Forelimb muscle (tissue), 1 donor: ENCODE measurements around the gene FAM111B. TPM values are rescaled to one million over a fixed set of nuclear protein-coding genes. Genes with fewer than 3 reads are reported as not detected.
"Not testable (repeated sequence)": the region's sequence is repeated elsewhere in the genome, so short reads cannot be mapped to it uniquely, and the experiment has no call there.

Experiments
- DNase-seq: peaks from one replicate; pipeline ENCODE4 v3.0.0-alpha.2; 2013; ENCODE audit warnings: low read depth
- polyA plus RNA-seq: library from polyadenylated mRNA; unstranded; fragments of 120-200 nt; gene quantifications from one replicate; pipeline ENCODE4 v1.2.1, GENCODE V29; 2013; ENCODE audit not compliant: insufficient read length

The FAM111B gene
- 5.6 TPM for polyA plus RNA-seq

- peak; percentile 82 for DNase-seq
Measured at GRCh38 chr11:59106363-59107336, at the start of gene FAM111B. Gene FAM111B (plus strand): TSS chr11:59107237. CDS start chr11:59109626, 2,389 bp downstream.

GRCh38 chr11:59058120-59059033 lies 48.7 kb upstream of the FAM111B start:
- DNase-seq = peak; percentile 72

- not testable (repeated sequence) for DNase-seq
Measured at GRCh38 chr11:59060096-59060495, 46.9 kb upstream of the FAM111B start.

GRCh38 chr11:59062602-59063529 lies 44.2 kb upstream of the FAM111B start:
- no peak for DNase-seq

GRCh38 chr11:59063996-59064727 lies 42.9 kb upstream of the FAM111B start:
- DNase-seq = not testable (repeated sequence)

- no peak for DNase-seq
Measured at GRCh38 chr11:59069087-59069486, 38.0 kb upstream of the FAM111B start.

GRCh38 chr11:59076876-59077571 lies 30.0 kb upstream of the FAM111B start:
- no peak for DNase-seq

- DNase-seq = no peak
Measured at GRCh38 chr11:59078435-59078834, 28.6 kb upstream of the FAM111B start.

- DNase-seq = no peak
Measured at GRCh38 chr11:59079086-59079485, 28.0 kb upstream of the FAM111B start.

GRCh38 chr11:59080421-59080820 lies 26.6 kb upstream of the FAM111B start:
- not testable (repeated sequence) for DNase-seq

GRCh38 chr11:59081430-59082020 lies 25.5 kb upstream of the FAM111B start:
- DNase-seq = not testable (repeated sequence)

- not testable (repeated sequence) for DNase-seq
Measured at GRCh38 chr11:59086007-59086406, 21.0 kb upstream of the FAM111B start, which contains the start of gene GLYATL1B. Gene GLYATL1B (plus strand): TSS chr11:59086307. CDS start chr11:59086307, 0 bp downstream.

- DNase-seq = no peak
Measured at GRCh38 chr11:59088162-59088561, 18.9 kb upstream of the FAM111B start.

- DNase-seq = not testable (repeated sequence)
Measured at GRCh38 chr11:59093576-59093975, 13.5 kb upstream of the FAM111B start.

GRCh38 chr11:59095225-59095624 lies 11.8 kb upstream of the FAM111B start:
- not testable (repeated sequence) for DNase-seq

GRCh38 chr11:59095972-59096575 lies 11.0 kb upstream of the FAM111B start:
- DNase-seq = not testable (repeated sequence)

- DNase-seq = no peak
Measured at GRCh38 chr11:59097113-59097708, 9.8 kb upstream of the FAM111B start.

- not testable (repeated sequence) for DNase-seq
Measured at GRCh38 chr11:59097938-59098337, 9.1 kb upstream of the FAM111B start.
